ENCODE results near the gene DNAJC13. TPM values are rescaled to one million over a fixed set of nuclear protein-coding genes. Genes with fewer than 3 reads are reported as not detected.

DNAJC13 gene
- total RNA-seq, 4 donors from 2014 or later: 43.6 to 73.7 (median 61.1) TPM

- no peak for ATAC-seq
- no peaks in the 10 kb centered on the region for H3K4me1 ChIP-seq
- peaks cover 0 to 98% of the 10 kb centered on the region in 2 donors for H3K36me3 ChIP-seq
- TF ChIP-seq POLR2A (IDR thresholded peaks at IDR 0.05) (no peak), EP300 (IDR thresholded peaks at IDR 0.05) (no peak), POLR2AphosphoS5 (IDR thresholded peaks at IDR 0.05) (no peak), CTCF (IDR thresholded peaks at IDR 0.05) (no peak)
- 93% methylated on average over 5 of the region's 5 CpGs for WGBS, 2 donors (ENCODE audit: low coverage in 1 of 2)
- no peaks in the 10 kb centered on the region for H3K9me3 ChIP-seq
- H3K4me3 ChIP-seq: no peak overlapping the region
- H3K27me3 ChIP-seq: no peaks in the 10 kb centered on the region
- no peak overlapping the region for H3K27ac ChIP-seq
Measured at GRCh38 chr3:132513057-132513456, 95.8 kb downstream of the DNAJC13 start.

GRCh38 chr3:132517311-132517710 lies 100.0 kb downstream of the DNAJC13 start:
- Histone ChIP-seq H3K4me1 (no peaks in the 10 kb centered on the region), H3K9me3 (no peaks in the 10 kb centered on the region), H3K4me3 (no peak overlapping the region), H3K27ac (no peak overlapping the region), H3K27me3 (no peaks in the 10 kb centered on the region), H3K36me3 (peaks cover 0 to 91% of the 10 kb centered on the region in 2 donors)
- TF ChIP-seq POLR2AphosphoS5 (IDR thresholded peaks at IDR 0.05) (no peak), CTCF (IDR thresholded peaks at IDR 0.05) (no peak), EP300 (IDR thresholded peaks at IDR 0.05) (no peak), POLR2A (IDR thresholded peaks at IDR 0.05) (no peak)
- ATAC-seq: no peak
- WGBS, 2 donors (ENCODE audit: low coverage in 1 of 2): 93 to 94% methylated on average over 1 to 2 of the region's 2 CpGs

- H3K36me3 ChIP-seq: peaks cover 5 to 91% of the 10 kb centered on the region in 2 donors
- 98 to 100% methylated on average over 2 to 5 of the region's 5 CpGs for WGBS, 2 donors (ENCODE audit: low coverage in 1 of 2)
- no peaks in the 10 kb centered on the region for H3K27me3 ChIP-seq
- H3K9me3 ChIP-seq: no peaks in the 10 kb centered on the region
- no peak overlapping the region for H3K27ac ChIP-seq
- no peaks in the 10 kb centered on the region for H3K4me1 ChIP-seq
- ATAC-seq: no peak
- no peak for TF ChIP-seq EP300 (IDR thresholded peaks at IDR 0.05)
- no peak for TF ChIP-seq POLR2AphosphoS5 (IDR thresholded peaks at IDR 0.05)
- TF ChIP-seq POLR2A (IDR thresholded peaks at IDR 0.05): no peak
- no peak for TF ChIP-seq CTCF (IDR thresholded peaks at IDR 0.05)
- H3K4me3 ChIP-seq: no peak overlapping the region
Measured at GRCh38 chr3:132519914-132520313, 102.6 kb downstream of the DNAJC13 start.

- ATAC-seq: no peak
- Histone ChIP-seq H3K27ac (no peak overlapping the region), H3K9me3 (no peaks in the 10 kb centered on the region), H3K4me1 (no peaks in the 10 kb centered on the region), H3K4me3 (no peak overlapping the region), H3K27me3 (no peaks in the 10 kb centered on the region), H3K36me3 (peaks cover 11 to 91% of the 10 kb centered on the region in 2 donors)
- TF ChIP-seq POLR2A (IDR thresholded peaks at IDR 0.05): no peak
- TF ChIP-seq POLR2AphosphoS5 (IDR thresholded peaks at IDR 0.05): no peak
- no peak for TF ChIP-seq EP300 (IDR thresholded peaks at IDR 0.05)
- no peak for TF ChIP-seq CTCF (IDR thresholded peaks at IDR 0.05)
- 64 to 91% methylated on average over 5 of the region's 5 CpGs for WGBS, 2 donors (ENCODE audit: low coverage in 1 of 2)
Measured at GRCh38 chr3:132521901-132522300, 104.6 kb downstream of the DNAJC13 start.

GRCh38 chr3:132522353-132522752 lies 105.1 kb downstream of the DNAJC13 start:
- TF ChIP-seq POLR2AphosphoS5 (IDR thresholded peaks at IDR 0.05) (no peak), CTCF (IDR thresholded peaks at IDR 0.05) (no peak), EP300 (IDR thresholded peaks at IDR 0.05) (no peak), POLR2A (IDR thresholded peaks at IDR 0.05) (no peak)
- no peak for ATAC-seq
- H3K4me3 ChIP-seq: no peak overlapping the region

More at GRCh38 chr3:132522353-132522752, 105.1 kb downstream of the DNAJC13 start:
- H3K27me3 ChIP-seq: no peaks in the 10 kb centered on the region
- no peak overlapping the region for H3K27ac ChIP-seq
- no peaks in the 10 kb centered on the region for H3K4me1 ChIP-seq
- no peaks in the 10 kb centered on the region for H3K9me3 ChIP-seq
- peaks cover 11 to 91% of the 10 kb centered on the region in 2 donors for H3K36me3 ChIP-seq
- WGBS, 2 donors (ENCODE audit: low coverage in 1 of 2): 74 to 94% methylated on average over 3 of the region's 3 CpGs

Measured in gastroesophageal sphincter (tissue), 4 donors.